H1 (cell line): Measurements from ENCODE around the gene HSPA2. TPM values are rescaled to one million over a fixed set of nuclear protein-coding genes. Genes with fewer than 3 reads are reported as not detected.

Experiments used
- BACH1 ChIP-seq: IDR thresholded peaks from 2 replicates; pipeline ENCODE4 v1.6.1; 2012; ENCODE audit warnings: low read length, improper control_type of control experiment
- BRCA1 ChIP-seq: IDR thresholded peaks from 2 replicates; pipeline ENCODE4 v1.6.1; 2012; ENCODE audit warnings: low read depth, low read length, improper control_type of control experiment
- CEBPB ChIP-seq: IDR thresholded peaks from 2 replicates; pipeline ENCODE4 v1.6.1; 2012; ENCODE audit warnings: low read depth, low read length
- CHD2 ChIP-seq: IDR thresholded peaks from 2 replicates; pipeline ENCODE4 v1.6.1; 2012; ENCODE audit warnings: low read length, improper control_type of control experiment
- EP300 ChIP-seq, 2 experiments: IDR thresholded peaks; 1 replicate in 1 of 2; 2 replicates in 1 of 2; pipeline ENCODE4 v1.6.1; 2011 to 2012; ENCODE audit warnings: low read depth in 2 of 2, low read length in 2 of 2, mild to moderate bottlenecking in 2 of 2, borderline replicate concordance in 1 of 2, inconsistent platforms in 1 of 2, moderate library complexity in 1 of 2
- EZH2 ChIP-seq: fragments of 200-600 bp; sonication (generic); IDR thresholded peaks from 2 replicates; pipeline ENCODE4 v1.7.1; 2012; ENCODE audit warnings: low read depth, mild to moderate bottlenecking, moderate library complexity, low read length, inconsistent platforms; ENCODE audit not compliant: severe bottlenecking
- GABPA ChIP-seq: IDR thresholded peaks from 2 replicates; pipeline ENCODE4 v1.6.1; 2011; ENCODE audit warnings: mild to moderate bottlenecking, low read length, moderate library complexity, borderline replicate concordance; ENCODE audit not compliant: insufficient read depth
- HDAC2 ChIP-seq, 2 experiments: fragments of 300-600 bp in 1 of 2; sonication (generic) in 1 of 2; IDR thresholded peaks; 2 replicates each; pipeline ENCODE4 v1.6.1; 2011 to 2012; ENCODE audit warnings: low read depth in 2 of 2, low read length in 2 of 2, mild to moderate bottlenecking in 2 of 2, moderate library complexity in 2 of 2, borderline replicate concordance in 1 of 2, inconsistent platforms in 1 of 2
- HDAC6 ChIP-seq: IDR thresholded peaks from one replicate; pipeline ENCODE4 v1.7.1; 2012; ENCODE audit warnings: low read depth, mild to moderate bottlenecking, inconsistent platforms, low read length, moderate library complexity
- JUN ChIP-seq: IDR thresholded peaks from 2 replicates; pipeline ENCODE4 v1.6.1; 2011; ENCODE audit warnings: low read depth, mild to moderate bottlenecking, improper control_type of control experiment, low read length
- KDM1A ChIP-seq: fragments of 200-600, 300-600 bp; sonication (generic); IDR thresholded peaks from 2 replicates; pipeline ENCODE4 v1.7.1; 2016; ENCODE audit warnings: mild to moderate bottlenecking, low read length, borderline replicate concordance
- KDM4A ChIP-seq: IDR thresholded peaks from one replicate; pipeline ENCODE4 v1.7.1; 2012; ENCODE audit warnings: low read depth, mild to moderate bottlenecking, moderate library complexity, low read length, inconsistent platforms; ENCODE audit not compliant: severe bottlenecking
- NANOG ChIP-seq: IDR thresholded peaks from 2 replicates; pipeline ENCODE4 v1.6.1; 2011; ENCODE audit warnings: low read length, low read depth, mild to moderate bottlenecking, inconsistent platforms; ENCODE audit not compliant: insufficient read depth, poor library complexity, severe bottlenecking
- PHF8 ChIP-seq: fragments of 200-600 bp; sonication (generic); conservative IDR thresholded peaks from 2 replicates; pipeline ENCODE4 v1.7.1; 2012; ENCODE audit warnings: low read depth, mild to moderate bottlenecking, inconsistent platforms, low read length, moderate library complexity
- POLR2A ChIP-seq, 2 experiments: IDR thresholded peaks; 1 replicate in 1 of 2; 2 replicates in 1 of 2; pipeline ENCODE4 v1.6.1; 2011; ENCODE audit warnings: low read depth in 2 of 2, low read length in 2 of 2, mild to moderate bottlenecking in 2 of 2; ENCODE audit errors: control extremely low read depth in 1 of 2
- RAD21 ChIP-seq, 2 experiments: IDR thresholded peaks in 1 of 2; conservative IDR thresholded peaks in 1 of 2; 2 replicates each; pipeline ENCODE4 v1.6.1; 2011; ENCODE audit warnings: low read depth in 2 of 2, low read length in 2 of 2, improper control_type of control experiment in 1 of 2, inconsistent platforms in 1 of 2, mild to moderate bottlenecking in 1 of 2, moderate library complexity in 1 of 2
- RNF2 ChIP-seq: fragments of 200-900, 300-1000 bp; sonication (generic); IDR thresholded peaks from 2 replicates; pipeline ENCODE4 v1.7.1; 2016; ENCODE audit warnings: borderline replicate concordance, low read depth, mild to moderate bottlenecking, antibody characterized with exemption, low read length; ENCODE audit not compliant: poor library complexity, severe bottlenecking; ENCODE audit errors: missing control alignments
- SP1 ChIP-seq: IDR thresholded peaks from 2 replicates; pipeline ENCODE4 v1.6.1; 2011; ENCODE audit warnings: low read depth, low read length
- SP2 ChIP-seq: IDR thresholded peaks from 2 replicates; pipeline ENCODE4 v1.6.1; 2012; ENCODE audit warnings: mild to moderate bottlenecking, low read length, inconsistent platforms
- SRF ChIP-seq: IDR thresholded peaks from 2 replicates; pipeline ENCODE4 v1.6.1; 2011; ENCODE audit warnings: mild to moderate bottlenecking, low read depth, low read length, moderate library complexity
- SUZ12 ChIP-seq: fragments of 200-600 bp; sonication (generic); IDR thresholded peaks from 2 replicates; pipeline ENCODE4 v1.6.1; 2012; ENCODE audit warnings: mild to moderate bottlenecking, inconsistent platforms, low read length, moderate library complexity, mixed read lengths
- TBP ChIP-seq: IDR thresholded peaks from 2 replicates; pipeline ENCODE4 v1.6.1; 2011; ENCODE audit warnings: low read depth, low read length, improper control_type of control experiment
- TCF12 ChIP-seq: IDR thresholded peaks from 2 replicates; pipeline ENCODE4 v1.6.1; 2011; ENCODE audit warnings: low read depth, mild to moderate bottlenecking, low read length
- ZNF274 ChIP-seq: IDR thresholded peaks from 2 replicates; pipeline ENCODE4 v1.7.0; 2012; ENCODE audit warnings: low read length, borderline replicate concordance; ENCODE audit errors: extremely low read depth
- polyA plus RNA-seq, 7 experiments: library from polyadenylated mRNA; depleted of rRNA in 3 of 7; stranded (reverse) in 5 of 7; unstranded in 2 of 7; fragments of >200 nt in 5 of 7; fragments of 200-250 nt in 2 of 7; gene quantifications; 1 replicate in 5 of 7; 2 replicates in 1 of 7; 4 replicates in 1 of 7; pipeline versions ENCODE4 v1.2.1 to v1.2.3, GENCODE V29; 2011 to 2013; ENCODE audit warnings: missing spikeins in 2 of 7, mixed read lengths in 2 of 7
- total RNA-seq: library from RNA; stranded (reverse); fragmentation: NEBNext Ultra II Directional; extraction: Animal tissue kit (Norgen Biotek cat#: 25700); gene quantifications from 2 replicates; pipeline ENCODE4 v1.2.1, GENCODE V29; 2021

Gene HSPA2
- total and polyA plus RNA-seq, 2 of the 8 experiments (the other 6 are each of a cell fraction or from before 2014, with no cell fraction given), result 30.5 to 82.9 TPM

DNA sequence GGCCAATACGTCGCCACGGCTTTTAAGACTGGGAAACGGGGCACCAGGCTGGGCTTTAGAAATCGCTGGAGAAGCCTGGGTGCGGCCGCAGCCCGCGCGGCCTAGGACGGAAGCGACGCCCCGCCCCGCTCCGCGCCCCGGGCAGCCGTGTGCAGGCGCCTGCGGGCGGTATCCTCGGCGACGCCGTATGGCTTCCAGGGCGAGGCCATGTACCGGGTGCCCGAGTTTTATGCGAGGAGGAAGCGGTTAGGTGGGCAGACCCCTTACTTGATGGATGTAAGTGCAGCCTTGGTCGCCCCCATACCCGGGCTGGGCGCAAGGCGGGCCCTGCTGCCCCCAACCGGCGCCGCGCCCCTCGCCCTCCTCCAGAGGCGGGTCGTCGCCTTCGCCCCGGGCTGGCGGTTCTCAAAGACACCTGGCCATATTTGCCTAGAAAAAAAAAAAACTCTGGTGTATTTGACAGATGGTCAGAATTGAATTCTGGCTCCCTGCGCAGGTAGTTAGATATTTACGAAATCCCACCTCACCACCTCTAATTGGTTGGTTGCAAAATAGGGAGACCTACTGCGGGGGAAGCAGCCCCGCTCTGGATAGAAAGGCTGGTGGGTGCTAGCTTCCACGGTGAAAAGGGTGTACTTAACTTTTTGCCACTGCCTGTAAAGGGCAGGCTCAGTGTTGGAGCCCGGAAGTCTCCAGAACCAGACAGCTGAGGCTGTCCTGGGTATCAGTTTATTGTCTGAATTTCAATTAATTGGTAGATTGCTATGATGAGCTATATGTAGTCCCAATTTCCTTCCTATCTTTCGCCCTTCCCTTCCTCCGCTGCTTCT is 9.5 kb downstream of the HSPA2 start, which contains the start of gene PPP1R36 (continued):
- TF ChIP-seq BACH1 (no peak), RAD21 (IDR thresholded peaks at IDR 0.05 in 1 of 2, conservative IDR thresholded peaks at IDR 0.05 in 1 of 2; ENCODE audit: low read depth in 2 of 2, low read length in 2 of 2) (0 out of 4 replicates have a peak, but pooled peaks of 1 of the 2 experiments have one; percentile 1), POLR2A (IDR thresholded peaks at IDR 0.05; ENCODE audit: control extremely low read depth in 1 of 2, low read depth in 2 of 2, low read length in 2 of 2) (peak in 1 of 2 experiments; percentile 39; a peak in 1 of 3 replicates), SUZ12 (no peak), KDM1A (no peak), CHD2 (no peak), EP300 (IDR thresholded peaks at IDR 0.05; ENCODE audit: borderline replicate concordance in 1 of 2, low read depth in 2 of 2, low read length in 2 of 2) (no peak), NANOG (no peak), JUN (no peak), BRCA1 (no peak), TBP (no peak), HDAC2 (IDR thresholded peaks at IDR 0.05; ENCODE audit: borderline replicate concordance in 1 of 2, low read depth in 2 of 2, low read length in 2 of 2) (no peak), GABPA (no peak), KDM4A (peak; percentile 95), EZH2 (no peak), SRF (no peak), PHF8 (no peak; the same call in 1 of the 2 replicates), RNF2 (no peak), SP2 (no peak), SP1 (no peak), HDAC6 (no peak), CEBPB (no peak), TCF12 (no peak), ZNF274 (no peak)
